Activated T-cell treated with anti-CD3 and anti-CD28 coated beads for 48 hours (primary cell): ENCODE results near the gene PHEX.
A peak's percentile ranks its signal among the peaks of the same experiment; 100 is the strongest.

ENCODE experiments used
- DNase-seq: peaks from one replicate; pipeline ENCODE4 v3.0.0-alpha.2; 2020; ENCODE audit warnings: low read depth

Gene PHEX

GRCh38 chrX:22032084-22032483, at the start of gene PHEX:
TSS of gene PHEX (plus strand) at chrX:22032325. CDS start at chrX:22033006, 681 bp downstream.
- no peak for DNase-seq

DNA sequence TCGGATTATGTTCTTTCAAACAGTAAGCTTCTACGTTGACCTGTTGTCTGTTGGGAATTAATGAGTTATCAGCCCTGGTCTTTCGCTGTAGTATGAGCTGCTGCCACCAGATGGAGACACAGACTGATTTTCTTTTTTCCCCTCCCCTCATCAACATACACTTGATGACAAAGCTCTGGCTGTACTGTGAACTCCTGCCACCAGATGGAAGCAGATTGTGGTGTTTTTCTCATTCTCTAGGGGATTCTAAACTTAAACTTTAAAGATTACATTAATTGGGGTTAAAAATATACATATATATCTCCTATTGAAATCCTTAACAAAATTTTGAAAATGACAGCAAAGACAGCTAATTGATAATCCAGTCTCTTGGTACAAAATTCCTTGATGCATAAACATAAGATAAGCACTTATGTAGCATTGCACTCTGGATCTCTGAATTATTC, 46.8 kb upstream of the PHEX start:
- DNase-seq: peak; percentile 56

DNA sequence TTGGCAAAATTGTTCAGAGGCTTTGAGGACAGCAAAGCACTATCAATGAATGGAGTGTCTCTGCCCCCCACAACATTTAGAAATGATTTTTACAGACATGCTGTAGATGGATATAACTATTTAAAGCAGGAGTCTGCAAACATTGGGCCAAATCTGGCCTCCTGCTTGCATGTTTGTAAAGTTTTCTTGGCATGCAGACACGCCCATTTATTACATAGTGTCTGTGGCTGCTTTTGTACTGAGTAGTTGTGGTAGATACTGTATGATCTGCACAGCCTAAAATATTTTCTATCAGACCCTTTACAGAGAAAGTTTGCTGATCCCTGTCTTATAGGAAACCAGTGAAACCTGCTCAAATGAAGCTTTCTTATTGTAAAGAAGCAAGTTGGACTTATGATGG, 45.5 kb upstream of the PHEX start:
- DNase-seq: no peak

DNA sequence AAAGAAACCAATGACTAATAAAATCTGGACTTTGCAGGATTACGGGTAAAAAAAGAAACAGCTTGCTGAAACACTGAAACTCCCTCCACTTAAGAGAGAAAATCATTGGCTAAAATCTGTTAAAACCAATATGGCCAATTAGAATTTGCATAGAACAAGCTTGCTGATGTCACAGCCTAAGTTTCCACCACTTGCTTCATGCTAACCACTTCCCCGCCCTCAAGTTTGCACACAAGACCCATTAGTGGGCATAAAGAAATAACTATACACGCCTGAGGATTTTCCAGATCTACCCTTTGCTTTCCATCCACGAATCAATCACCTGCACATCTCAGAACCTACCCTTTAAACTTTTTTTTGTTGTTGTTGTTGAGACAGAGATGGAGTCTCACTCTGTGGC, 42.7 kb upstream of the PHEX start:
- no peak for DNase-seq

DNA sequence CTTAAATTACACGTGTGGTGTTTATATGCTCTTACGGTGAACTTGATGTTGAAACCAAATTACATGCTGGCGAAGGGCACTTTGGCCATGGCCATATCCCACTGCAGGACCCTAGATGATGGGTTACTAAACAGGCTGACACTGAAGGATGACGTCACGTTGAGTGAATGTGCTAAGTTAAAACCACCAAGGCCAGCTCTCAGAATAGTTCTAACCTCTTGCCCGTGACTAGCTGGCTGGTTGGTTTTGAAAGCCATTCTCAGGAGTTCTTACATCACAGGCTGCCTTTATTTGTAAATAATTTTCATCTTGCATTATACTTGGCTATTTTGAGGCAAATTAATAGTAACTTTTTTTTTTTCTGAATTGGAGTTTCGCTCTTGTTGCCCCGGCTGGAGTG, 41.3 kb upstream of the PHEX start:
- DNase-seq: no peak

DNA sequence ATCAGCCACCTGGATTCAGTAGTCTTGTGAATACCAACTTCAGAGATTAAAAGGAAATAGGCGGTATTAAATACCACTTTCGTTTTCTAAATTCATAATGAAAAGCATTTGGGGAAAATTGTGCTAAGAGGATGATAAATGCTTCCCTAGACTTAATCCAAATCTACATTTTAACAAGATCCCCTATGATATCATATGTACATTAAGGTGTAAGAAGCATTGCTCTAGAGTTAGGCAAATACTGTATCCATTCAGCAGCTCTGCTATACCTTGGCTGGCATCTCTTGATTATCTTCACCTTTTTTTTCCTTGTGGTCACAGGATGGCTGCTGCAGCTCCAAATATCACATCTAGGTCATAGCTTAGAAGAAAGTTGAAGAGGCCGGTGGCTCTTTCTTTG, 40.6 kb upstream of the PHEX start:
- no peak for DNase-seq

DNA sequence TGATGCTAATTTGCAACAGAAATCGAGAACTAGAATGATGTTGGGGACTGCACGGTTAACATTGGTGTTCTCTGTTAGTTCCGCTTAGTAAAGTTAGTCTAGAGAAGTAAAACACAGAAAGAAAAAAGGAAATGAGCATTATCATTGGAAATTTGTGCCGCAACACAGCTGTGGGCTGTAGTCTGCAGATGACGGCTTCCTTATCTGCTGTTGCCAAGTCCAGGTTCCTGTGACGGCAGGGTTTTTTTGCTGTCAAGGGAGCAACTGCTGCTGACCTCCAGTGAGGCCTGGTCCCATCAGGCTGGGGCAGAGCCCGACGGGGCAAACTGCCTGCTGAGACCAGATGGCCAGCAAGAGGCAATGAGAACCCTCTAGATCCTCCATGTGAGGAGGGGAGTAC, 38.9 kb upstream of the PHEX start:
- no peak for DNase-seq

DNA sequence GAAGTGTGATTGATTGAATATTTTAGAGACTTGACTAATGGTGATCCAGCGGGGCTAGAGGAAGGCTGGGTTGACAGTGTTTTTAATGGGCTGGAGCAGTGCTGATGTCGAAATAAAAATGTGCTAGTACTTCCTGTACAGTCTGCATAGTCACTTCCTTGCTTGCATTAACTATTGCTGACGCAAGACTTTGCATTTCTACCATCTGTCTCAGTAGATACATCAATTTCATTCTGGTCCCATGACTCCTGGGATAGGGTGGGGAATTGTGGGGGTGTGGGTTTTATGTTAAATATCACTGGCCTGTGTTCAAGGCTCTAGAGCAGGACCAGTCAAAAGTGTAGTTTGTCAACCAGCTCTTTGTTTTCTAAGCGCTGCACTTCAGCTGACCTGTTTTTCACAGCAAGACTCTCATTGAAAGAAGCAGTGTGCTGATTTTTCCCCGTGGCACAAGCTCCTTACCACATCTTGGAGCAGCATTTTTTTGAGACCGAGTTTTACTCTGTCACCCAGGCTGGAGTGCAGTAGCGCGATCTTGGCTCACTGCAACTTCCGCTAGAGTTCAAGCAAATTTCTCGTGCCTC, 35.2 kb upstream of the PHEX start:
- no peak for DNase-seq

DNA sequence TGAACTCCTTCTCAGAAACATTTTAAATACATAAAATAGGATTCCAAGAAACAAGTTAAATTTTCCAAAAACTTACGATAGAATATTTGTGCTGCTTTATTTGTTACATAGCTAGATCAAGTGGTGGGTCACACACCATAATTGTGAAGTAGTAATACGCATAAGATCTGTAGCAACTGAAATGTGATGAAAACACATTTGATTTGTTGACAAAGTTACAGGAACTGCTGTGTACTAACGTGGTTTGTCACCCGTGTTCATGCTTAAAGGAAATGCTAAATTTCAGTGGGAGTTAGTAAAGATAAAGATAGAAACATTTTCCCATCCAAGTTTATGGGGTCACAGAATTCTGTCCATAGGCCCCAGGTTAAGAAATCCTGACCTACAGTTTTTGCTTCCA, 34.1 kb upstream of the PHEX start:
- no peak for DNase-seq

GRCh38 chrX:22004866-22005265, 27.3 kb upstream of the PHEX start:
- no peak for DNase-seq

DNA sequence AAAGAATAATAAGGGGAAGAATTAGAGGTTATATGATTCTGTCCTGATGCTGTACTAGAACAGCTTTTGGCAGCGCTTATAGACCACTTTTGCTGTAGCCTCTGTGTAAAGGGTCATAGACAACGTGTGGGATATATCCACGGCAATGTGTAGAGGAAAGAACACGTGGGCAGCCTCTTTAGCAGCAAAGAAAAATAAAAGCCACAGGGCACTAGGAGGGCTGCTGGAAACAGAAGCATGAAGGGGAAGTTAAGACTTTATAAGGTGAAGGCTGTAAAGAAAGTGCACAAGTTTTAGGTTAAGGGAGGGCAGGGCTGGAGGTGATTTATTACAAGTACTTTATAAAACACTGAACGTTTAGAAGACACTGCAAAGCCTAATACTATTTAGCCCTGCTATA, 20.1 kb upstream of the PHEX start:
- no peak for DNase-seq

GRCh38 chrX:22012931-22013330, 19.2 kb upstream of the PHEX start:
- DNase-seq: no peak

GRCh38 chrX:22015139-22015750, 16.9 kb upstream of the PHEX start:
- DNase-seq: no peak

- DNase-seq: no peak
Measured at GRCh38 chrX:22021751-22022324, 10.3 kb upstream of the PHEX start.

DNA sequence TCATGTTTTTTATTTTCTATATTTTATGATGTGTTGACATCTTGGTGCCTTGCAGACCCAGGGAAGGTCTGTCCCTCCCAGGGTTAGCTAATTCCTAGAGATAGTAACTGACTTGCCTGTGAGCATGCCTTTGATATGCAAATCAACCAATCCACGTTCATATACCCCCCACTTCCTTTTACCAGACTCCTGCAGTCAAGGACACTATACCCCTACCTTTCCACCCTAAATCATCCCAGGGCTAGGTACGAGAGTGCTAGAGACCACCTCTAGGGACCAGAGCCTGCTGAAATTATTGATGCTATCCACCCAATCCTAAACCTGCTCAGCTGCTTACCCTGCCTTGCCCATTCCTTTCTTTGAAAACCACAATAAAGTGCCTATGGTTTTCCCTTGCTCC, 7.5 kb upstream of the PHEX start:
- no peak for DNase-seq

GRCh38 chrX:22025751-22026150, 6.4 kb upstream of the PHEX start:
- no peak for DNase-seq

DNA sequence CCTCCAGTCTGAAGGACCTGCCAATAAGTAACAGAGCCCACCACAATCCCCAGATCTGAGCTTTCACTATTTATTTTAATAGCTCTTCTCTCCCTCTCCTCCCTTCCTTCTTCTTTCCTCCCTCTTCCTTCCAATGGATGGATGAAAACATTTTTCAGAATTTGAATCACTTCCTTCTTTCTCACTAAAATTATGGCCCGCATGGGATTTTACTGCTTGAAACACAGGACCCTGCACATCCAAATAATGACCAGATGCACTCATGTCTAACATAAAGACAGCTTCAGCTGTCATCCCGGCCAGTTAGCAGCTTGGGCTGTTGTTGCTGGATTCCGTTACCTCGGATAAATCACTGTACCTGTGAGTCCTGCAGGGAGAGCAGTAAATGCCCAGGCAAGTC, 5.4 kb upstream of the PHEX start:
- no peak for DNase-seq

DNA sequence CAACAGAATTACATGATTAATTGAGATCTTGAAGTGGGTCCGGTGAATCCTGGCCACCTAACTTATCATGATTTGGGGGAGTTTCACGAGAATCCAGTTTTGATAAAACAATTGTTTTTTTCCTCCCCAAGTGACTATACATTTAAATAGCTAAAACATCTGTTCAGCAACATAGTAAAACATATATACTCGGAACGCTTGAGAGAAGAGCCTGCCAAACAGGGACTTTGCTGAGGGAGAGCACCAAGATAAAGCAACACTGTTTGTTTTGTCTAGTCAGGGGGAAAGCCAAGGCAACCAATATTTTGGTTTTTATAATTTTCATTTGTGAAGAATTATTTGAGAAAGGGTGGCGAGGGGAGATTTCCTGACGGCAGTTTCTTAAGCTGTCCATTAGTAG, 381 bp downstream of the PHEX start:
- no peak for DNase-seq

DNA sequence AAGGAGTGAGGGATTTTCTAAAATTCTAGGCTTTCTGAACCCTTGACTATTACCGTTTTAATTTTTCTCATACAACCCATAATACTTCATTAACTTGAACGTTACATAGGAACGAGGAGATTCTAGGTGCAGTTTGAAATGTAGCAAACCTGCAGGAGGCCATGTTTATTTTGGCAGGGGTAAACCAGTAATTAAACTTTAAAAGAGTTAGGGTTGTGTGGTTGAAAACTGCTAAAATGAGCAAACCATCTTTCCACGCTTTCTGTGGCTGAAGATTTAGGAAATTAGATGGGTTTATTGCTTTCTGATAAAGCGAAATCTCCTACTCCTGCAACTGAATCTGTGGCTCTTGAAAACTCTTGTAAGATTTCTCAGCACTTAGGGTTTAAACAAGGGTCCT, 1.7 kb downstream of the PHEX start:
- DNase-seq: no peak

- DNase-seq: no peak
Measured at GRCh38 chrX:22035236-22035635, 3.1 kb downstream of the PHEX start.

GRCh38 chrX:22037225-22037624, 5.1 kb downstream of the PHEX start:
- no peak for DNase-seq

- DNase-seq: no peak
Measured at GRCh38 chrX:22037911-22038537, 5.9 kb downstream of the PHEX start.

DNA sequence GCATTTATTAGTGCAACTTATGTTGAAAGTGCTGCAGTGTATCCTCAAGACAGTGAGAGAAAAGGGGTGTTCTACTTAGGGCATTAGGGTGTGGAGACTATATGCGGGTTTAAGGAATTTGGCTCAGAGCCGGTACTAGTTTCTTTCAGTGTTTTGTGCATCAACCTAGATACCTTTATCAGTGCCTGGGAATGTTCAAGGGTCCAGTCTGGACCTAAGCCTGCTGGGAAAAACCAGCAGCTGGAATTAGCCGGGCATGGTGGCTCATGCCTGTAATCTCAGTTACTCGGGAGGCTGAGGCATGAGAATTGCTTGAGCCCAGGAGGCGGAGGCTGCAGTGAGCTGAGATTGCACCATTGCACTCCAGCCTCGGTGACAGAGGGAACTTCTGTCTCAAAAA, 7.4 kb downstream of the PHEX start:
- DNase-seq: no peak

DNA sequence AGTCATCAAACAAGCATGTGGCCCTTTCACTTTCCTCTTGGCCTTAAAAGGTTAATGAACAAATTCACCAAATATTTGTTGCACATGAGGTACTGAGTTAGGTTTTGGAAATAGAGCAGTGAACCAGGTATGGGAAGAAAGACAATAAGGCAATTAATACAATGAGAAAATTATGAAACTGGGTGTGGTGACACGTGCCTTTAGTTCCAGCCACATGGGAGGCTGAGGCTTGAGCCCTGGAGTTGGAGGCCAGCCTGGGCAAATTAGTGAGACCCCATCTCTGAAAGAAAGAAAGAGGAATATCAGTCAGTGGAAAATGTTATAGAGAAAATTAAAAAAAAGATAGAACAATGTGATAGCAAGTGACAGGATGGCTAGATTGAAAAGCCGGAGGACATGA, 8.1 kb downstream of the PHEX start:
- no peak for DNase-seq
